GM18498 (cell line): ENCODE data around the gene ZNF581.

Experiments used
- ATAC-seq: cut with Tn5 transposase; IDR thresholded peaks from one replicate; pipeline ENCODE4 v1.9.1; 2021; ENCODE audit warnings: mild to moderate bottlenecking, moderate library complexity; ENCODE audit not compliant: unreplicated experiment

Gene ZNF581

GRCh38 chr19:55647732-55648584, 4.5 kb downstream of the ZNF581 start, which contains the start of gene CCDC106:
Gene CCDC106 (plus strand): TSS chr19:55648212. CDS start chr19:55649047, 835 bp downstream.
- peak; percentile 32 for ATAC-seq

- ATAC-seq, result no peak
Measured at GRCh38 chr19:55648585-55649267, 5.3 kb downstream of the ZNF581 start.

GRCh38 chr19:55649268-55650125, 6.0 kb downstream of the ZNF581 start:
- ATAC-seq, result no peak

- ATAC-seq, result no peak
Measured at GRCh38 chr19:55650126-55650557, 6.7 kb downstream of the ZNF581 start.

- ATAC-seq, result no peak
Measured at GRCh38 chr19:55650602-55651230, 7.3 kb downstream of the ZNF581 start.

GRCh38 chr19:55651236-55651635, 7.8 kb downstream of the ZNF581 start:
- ATAC-seq, result no peak

- ATAC-seq, result no peak
Measured at GRCh38 chr19:55652311-55653128, 9.1 kb downstream of the ZNF581 start.

GRCh38 chr19:55653651-55654322, 10.3 kb downstream of the ZNF581 start:
- peak; percentile 45 for ATAC-seq

GRCh38 chr19:55654323-55654867, 10.9 kb downstream of the ZNF581 start:
- peak; percentile 60 for ATAC-seq

GRCh38 chr19:55654868-55655647, 11.6 kb downstream of the ZNF581 start, which contains the start of gene U2AF2:
Gene U2AF2 (plus strand): TSS chr19:55655035. CDS start chr19:55655105, 70 bp downstream.
- peak; percentile 27 for ATAC-seq

- ATAC-seq, result no peak
Measured at GRCh38 chr19:55655648-55656040, 12.2 kb downstream of the ZNF581 start.

- ATAC-seq, result no peak
Measured at GRCh38 chr19:55656552-55656951, 13.1 kb downstream of the ZNF581 start.

- ATAC-seq, result no peak
Measured at GRCh38 chr19:55656988-55657747, 13.7 kb downstream of the ZNF581 start.

GRCh38 chr19:55658846-55659459, 15.5 kb downstream of the ZNF581 start:
- no peak for ATAC-seq

GRCh38 chr19:55659822-55660221, 16.4 kb downstream of the ZNF581 start:
- no peak for ATAC-seq

- ATAC-seq, result no peak
Measured at GRCh38 chr19:55660404-55660803, 17.0 kb downstream of the ZNF581 start.

- no peak for ATAC-seq
Measured at GRCh38 chr19:55660991-55661390, 17.5 kb downstream of the ZNF581 start.
